ENCODE measurements around the gene ZSCAN22.

GRCh38 chr19:58357481-58358145, 30.8 kb downstream of the ZSCAN22 start:
- TF ChIP-seq ZNF512 (CRISPR knock-in tag; IDR thresholded peaks at IDR 0.05; ENCODE audit: borderline replicate concordance) (no peak), MAX (CRISPR knock-in tag; IDR thresholded peaks at IDR 0.05) (no peak), CTCF (IDR thresholded peaks at IDR 0.05) (no peak), ZBTB43 (CRISPR knock-in tag; IDR thresholded peaks at IDR 0.05) (no peak), IRF1 (CRISPR knock-in tag; IDR thresholded peaks at IDR 0.05) (no peak)
